HepG2 (cell line): Measurements from ENCODE around the gene UQCRC1. TPM values are rescaled to one million over a fixed set of nuclear protein-coding genes. Genes with fewer than 3 reads are reported as not detected.

Experiments used
- ELF1 ChIP-seq: sonication (generic); formaldehyde crosslinking; IDR thresholded peaks from 2 replicates; pipeline ENCODE4 v1.4.0; 2020; ENCODE audit warnings: missing genetic modification reagents
- GATAD1 ChIP-seq: IDR thresholded peaks from 2 replicates; pipeline ENCODE4 v1.6.1; 2016; ENCODE audit warnings: missing genetic modification reagents, missing compliant biosample characterization
- NAIF1 ChIP-seq: sonication (generic); formaldehyde crosslinking; IDR thresholded peaks from 2 replicates; pipeline ENCODE4 v1.5.0; 2020; ENCODE audit warnings: mild to moderate bottlenecking, missing genetic modification reagents, borderline replicate concordance
- TFDP2 ChIP-seq: sonication (generic); formaldehyde crosslinking; IDR thresholded peaks from 2 replicates; pipeline ENCODE4 v1.4.0; 2020; ENCODE audit warnings: missing genetic modification reagents
- TGIF2 ChIP-seq: IDR thresholded peaks from 2 replicates; pipeline ENCODE4 v1.6.1; 2016; ENCODE audit warnings: control low read depth, missing compliant biosample characterization
- THAP9 ChIP-seq: sonication (generic); formaldehyde crosslinking; IDR thresholded peaks from 2 replicates; pipeline ENCODE4; 2020; ENCODE audit warnings: missing genetic modification reagents, mild to moderate bottlenecking, borderline replicate concordance
- ZEB1 ChIP-seq: IDR thresholded peaks from 2 replicates; pipeline ENCODE4 v1.6.1; 2012; ENCODE audit warnings: mild to moderate bottlenecking, low read depth, inconsistent platforms; ENCODE audit not compliant: insufficient replicate concordance
- ZNF350 ChIP-seq: sonication (generic); formaldehyde crosslinking; IDR thresholded peaks from 2 replicates; pipeline ENCODE4 v1.4.0; 2020; ENCODE audit warnings: mild to moderate bottlenecking, low read depth, missing genetic modification reagents, borderline replicate concordance
- ZNF446 ChIP-seq: sonication (generic); formaldehyde crosslinking; IDR thresholded peaks from 2 replicates; pipeline ENCODE4 v1.5.0; 2020; ENCODE audit warnings: mild to moderate bottlenecking, missing genetic modification reagents
- ZNF709 ChIP-seq: sonication (generic); formaldehyde crosslinking; IDR thresholded peaks from 2 replicates; pipeline ENCODE4 v1.5.0; 2020; ENCODE audit warnings: mild to moderate bottlenecking, missing genetic modification reagents
- ZNF83 ChIP-seq: sonication (generic); formaldehyde crosslinking; IDR thresholded peaks from 2 replicates; pipeline ENCODE4 v1.4.0; 2020; ENCODE audit warnings: missing genetic modification reagents, mild to moderate bottlenecking, borderline replicate concordance
- polyA plus RNA-seq, 8 experiments: library from polyadenylated mRNA; depleted of rRNA in 3 of 8; stranded (reverse) in 7 of 8; unstranded in 1 of 8; fragments of >200 nt; fragmentation: Illumina TruSeq in 4 of 8; extraction: Trizol in 4 of 8; gene quantifications; 2 replicates each; pipeline versions ENCODE4 v1.2.1 to v1.2.3, GENCODE V29; 2011 to 2016; ENCODE audit warnings: low read depth in 4 of 8, missing spikeins in 1 of 8, mixed read lengths in 1 of 8; ENCODE audit not compliant: insufficient read depth in 1 of 8
- total RNA-seq, 5 experiments: library from RNA; depleted of rRNA; stranded (reverse); fragments of >200 nt; fragmentation: Illumina TruSeq; extraction: Trizol; gene quantifications; 2 replicates each; pipeline ENCODE4 v1.2.3, GENCODE V29; 2016; ENCODE audit warnings: low read depth in 1 of 5
- TF ChIP-seq, protein P1 (sequence below): sonication (generic); formaldehyde crosslinking; IDR thresholded peaks from 2 replicates; pipeline ENCODE4 v1.4.0; 2020; ENCODE audit warnings: missing genetic modification reagents, borderline replicate concordance
- TF ChIP-seq, protein P2 (sequence below): sonication (generic); formaldehyde crosslinking; conservative IDR thresholded peaks from 2 replicates; pipeline ENCODE4 v1.4.0; 2020; ENCODE audit warnings: missing genetic modification reagents
- TF ChIP-seq, protein P3 (sequence below): sonication (generic); formaldehyde crosslinking; IDR thresholded peaks from 2 replicates; pipeline ENCODE4 v1.4.0; 2020; ENCODE audit warnings: missing genetic modification reagents

Gene UQCRC1
- total and polyA plus RNA-seq, 2 of the 13 experiments (the other 11 are each of a cell fraction or from before 2014, with no cell fraction given): 316 to 680 TPM

DNA sequence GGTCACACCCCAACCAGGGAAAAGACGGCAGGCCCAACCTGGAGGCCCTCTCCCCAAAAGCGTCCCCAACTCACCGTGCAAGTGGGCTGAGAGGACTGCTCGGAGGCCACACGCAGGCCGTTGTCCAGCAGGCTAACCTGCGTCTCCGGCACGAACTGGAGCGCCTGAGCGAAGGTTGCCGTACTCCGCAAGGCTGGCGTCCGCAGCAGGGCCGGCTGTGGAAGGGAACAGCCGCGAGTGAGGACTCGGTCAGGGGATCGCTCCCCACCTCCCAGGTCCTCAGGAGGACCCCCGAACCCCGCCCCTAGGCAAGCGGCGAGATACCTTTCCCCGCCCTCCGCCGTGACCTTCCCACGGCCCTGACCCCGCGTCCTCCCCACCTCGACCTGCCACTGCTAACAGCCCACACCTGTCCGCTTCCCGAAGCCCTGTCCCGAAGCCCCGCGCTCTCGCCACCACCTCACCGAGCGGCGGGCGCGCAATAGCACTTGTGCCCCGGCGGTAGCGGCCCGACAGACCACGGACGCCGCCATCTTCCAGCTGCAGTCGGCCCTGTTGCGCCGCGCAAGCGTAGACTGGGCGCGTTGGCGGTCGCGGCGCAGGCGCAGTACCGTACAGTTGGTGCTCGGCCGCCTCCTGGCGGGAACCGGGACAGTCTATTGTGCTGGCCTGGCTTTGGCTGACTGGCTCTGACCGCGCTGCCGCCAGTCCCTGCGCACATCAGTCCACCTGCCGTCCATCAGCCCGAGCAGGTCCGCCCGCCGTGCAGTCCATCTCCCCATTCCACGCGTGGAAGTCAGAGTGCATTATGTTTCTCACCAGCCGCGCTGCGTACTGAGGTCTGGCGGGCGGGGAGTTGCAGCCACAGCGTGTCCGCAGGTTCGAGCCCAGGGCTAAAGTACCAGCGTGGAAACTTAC, at the start of gene UQCRC1 (continued):
- TF ChIP-seq, protein P1, sequence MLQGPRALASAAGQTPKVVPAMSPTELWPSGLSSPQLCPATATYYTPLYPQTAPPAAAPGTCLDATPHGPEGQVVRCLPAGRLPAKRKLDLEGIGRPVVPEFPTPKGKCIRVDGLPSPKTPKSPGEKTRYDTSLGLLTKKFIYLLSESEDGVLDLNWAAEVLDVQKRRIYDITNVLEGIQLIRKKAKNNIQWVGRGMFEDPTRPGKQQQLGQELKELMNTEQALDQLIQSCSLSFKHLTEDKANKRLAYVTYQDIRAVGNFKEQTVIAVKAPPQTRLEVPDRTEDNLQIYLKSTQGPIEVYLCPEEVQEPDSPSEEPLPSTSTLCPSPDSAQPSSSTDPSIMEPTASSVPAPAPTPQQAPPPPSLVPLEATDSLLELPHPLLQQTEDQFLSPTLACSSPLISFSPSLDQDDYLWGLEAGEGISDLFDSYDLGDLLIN (CRISPR knock-in tag): no peak
- no peak for TF ChIP-seq TGIF2 (CRISPR knock-in tag)
- TF ChIP-seq TFDP2 (CRISPR knock-in tag): peak; percentile 78
- no peak for TF ChIP-seq ELF1 (CRISPR knock-in tag)
- TF ChIP-seq, protein P2, sequence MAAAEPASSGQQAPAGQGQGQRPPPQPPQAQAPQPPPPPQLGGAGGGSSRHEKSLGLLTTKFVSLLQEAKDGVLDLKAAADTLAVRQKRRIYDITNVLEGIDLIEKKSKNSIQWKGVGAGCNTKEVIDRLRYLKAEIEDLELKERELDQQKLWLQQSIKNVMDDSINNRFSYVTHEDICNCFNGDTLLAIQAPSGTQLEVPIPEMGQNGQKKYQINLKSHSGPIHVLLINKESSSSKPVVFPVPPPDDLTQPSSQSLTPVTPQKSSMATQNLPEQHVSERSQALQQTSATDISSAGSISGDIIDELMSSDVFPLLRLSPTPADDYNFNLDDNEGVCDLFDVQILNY (CRISPR knock-in tag): peak; percentile 79
- peak; percentile 24; the same call in 1 of the 2 replicates for TF ChIP-seq ZNF709 (CRISPR knock-in tag)
- peak; percentile 49; the same call in 1 of the 2 replicates for TF ChIP-seq NAIF1 (CRISPR knock-in tag)
- TF ChIP-seq ZNF446 (CRISPR knock-in tag): no peak
- TF ChIP-seq, protein P3, sequence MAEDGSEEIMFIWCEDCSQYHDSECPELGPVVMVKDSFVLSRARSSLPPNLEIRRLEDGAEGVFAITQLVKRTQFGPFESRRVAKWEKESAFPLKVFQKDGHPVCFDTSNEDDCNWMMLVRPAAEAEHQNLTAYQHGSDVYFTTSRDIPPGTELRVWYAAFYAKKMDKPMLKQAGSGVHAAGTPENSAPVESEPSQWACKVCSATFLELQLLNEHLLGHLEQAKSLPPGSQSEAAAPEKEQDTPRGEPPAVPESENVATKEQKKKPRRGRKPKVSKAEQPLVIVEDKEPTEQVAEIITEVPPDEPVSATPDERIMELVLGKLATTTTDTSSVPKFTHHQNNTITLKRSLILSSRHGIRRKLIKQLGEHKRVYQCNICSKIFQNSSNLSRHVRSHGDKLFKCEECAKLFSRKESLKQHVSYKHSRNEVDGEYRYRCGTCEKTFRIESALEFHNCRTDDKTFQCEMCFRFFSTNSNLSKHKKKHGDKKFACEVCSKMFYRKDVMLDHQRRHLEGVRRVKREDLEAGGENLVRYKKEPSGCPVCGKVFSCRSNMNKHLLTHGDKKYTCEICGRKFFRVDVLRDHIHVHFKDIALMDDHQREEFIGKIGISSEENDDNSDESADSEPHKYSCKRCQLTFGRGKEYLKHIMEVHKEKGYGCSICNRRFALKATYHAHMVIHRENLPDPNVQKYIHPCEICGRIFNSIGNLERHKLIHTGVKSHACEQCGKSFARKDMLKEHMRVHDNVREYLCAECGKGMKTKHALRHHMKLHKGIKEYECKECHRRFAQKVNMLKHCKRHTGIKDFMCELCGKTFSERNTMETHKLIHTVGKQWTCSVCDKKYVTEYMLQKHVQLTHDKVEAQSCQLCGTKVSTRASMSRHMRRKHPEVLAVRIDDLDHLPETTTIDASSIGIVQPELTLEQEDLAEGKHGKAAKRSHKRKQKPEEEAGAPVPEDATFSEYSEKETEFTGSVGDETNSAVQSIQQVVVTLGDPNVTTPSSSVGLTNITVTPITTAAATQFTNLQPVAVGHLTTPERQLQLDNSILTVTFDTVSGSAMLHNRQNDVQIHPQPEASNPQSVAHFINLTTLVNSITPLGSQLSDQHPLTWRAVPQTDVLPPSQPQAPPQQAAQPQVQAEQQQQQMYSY (CRISPR knock-in tag): 0 out of 2 replicates have a peak, but pooled peaks have one; percentile 3
- peak; percentile 87 for TF ChIP-seq ZNF350 (CRISPR knock-in tag)
- peak; percentile 92 for TF ChIP-seq GATAD1 (CRISPR knock-in tag)
- TF ChIP-seq ZEB1: peak; percentile 2
- peak; percentile 89; the same call in 1 of the 2 replicates for TF ChIP-seq ZNF83 (CRISPR knock-in tag)
- peak; percentile 86; the same call in 1 of the 2 replicates for TF ChIP-seq THAP9 (CRISPR knock-in tag)
